Bronchial epithelial cell (primary cell): ENCODE data around the gene C2CD2. TPM values are rescaled to one million over a fixed set of nuclear protein-coding genes. Genes with fewer than 3 reads are reported as not detected.

Experiments
- DNase-seq: peaks from one replicate; pipeline ENCODE4 v3.0.0-alpha.2; 2010; ENCODE audit warnings: low read depth
- FAIRE-seq: peaks from 2 replicates; lab custom pipeline; 2011; peaks lifted over from hg19 to GRCh38; lab: Jason Lieb, UNC
- H3K27me3 ChIP-seq: 2 replicates; pipeline ENCODE4 v1.5.1; 2011; ENCODE audit warnings: low read length; ENCODE audit not compliant: control insufficient read depth, insufficient read depth
- H3K36me3 ChIP-seq: 2 replicates; pipeline ENCODE4 v1.5.1; 2011; ENCODE audit warnings: low read length; ENCODE audit not compliant: control insufficient read depth, insufficient read depth
- H3K4me3 ChIP-seq: 2 replicates; pipeline ENCODE4 v1.5.1; 2011; ENCODE audit warnings: mild to moderate bottlenecking, low read depth, low read length, control low read depth
- total RNA-seq: library from RNA; depleted of rRNA; stranded (reverse); fragments of >200 nt; gene quantifications from 2 replicates; pipeline ENCODE4 v1.2.1, GENCODE V29; 2014
- TF ChIP-seq, protein P1 (sequence below): IDR thresholded peaks from 2 replicates; pipeline ENCODE4 v1.5.1; 2011; ENCODE audit warnings: mild to moderate bottlenecking, moderate library complexity, low read length, control low read depth, inconsistent platforms; ENCODE audit not compliant: insufficient read depth, severe bottlenecking

Gene C2CD2
- total RNA-seq, 1 donor from 2014 or later, result 6.6 TPM

GRCh38 chr21:41979751-41980369 lies 26.0 kb upstream of the C2CD2 start:
- DNase-seq (no peak), FAIRE-seq (peak; percentile 80)
- TF ChIP-seq, protein P1, sequence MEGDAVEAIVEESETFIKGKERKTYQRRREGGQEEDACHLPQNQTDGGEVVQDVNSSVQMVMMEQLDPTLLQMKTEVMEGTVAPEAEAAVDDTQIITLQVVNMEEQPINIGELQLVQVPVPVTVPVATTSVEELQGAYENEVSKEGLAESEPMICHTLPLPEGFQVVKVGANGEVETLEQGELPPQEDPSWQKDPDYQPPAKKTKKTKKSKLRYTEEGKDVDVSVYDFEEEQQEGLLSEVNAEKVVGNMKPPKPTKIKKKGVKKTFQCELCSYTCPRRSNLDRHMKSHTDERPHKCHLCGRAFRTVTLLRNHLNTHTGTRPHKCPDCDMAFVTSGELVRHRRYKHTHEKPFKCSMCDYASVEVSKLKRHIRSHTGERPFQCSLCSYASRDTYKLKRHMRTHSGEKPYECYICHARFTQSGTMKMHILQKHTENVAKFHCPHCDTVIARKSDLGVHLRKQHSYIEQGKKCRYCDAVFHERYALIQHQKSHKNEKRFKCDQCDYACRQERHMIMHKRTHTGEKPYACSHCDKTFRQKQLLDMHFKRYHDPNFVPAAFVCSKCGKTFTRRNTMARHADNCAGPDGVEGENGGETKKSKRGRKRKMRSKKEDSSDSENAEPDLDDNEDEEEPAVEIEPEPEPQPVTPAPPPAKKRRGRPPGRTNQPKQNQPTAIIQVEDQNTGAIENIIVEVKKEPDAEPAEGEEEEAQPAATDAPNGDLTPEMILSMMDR, result no peak
- Histone ChIP-seq H3K36me3 (no peaks in the 10 kb centered on the region), H3K4me3 (no peak overlapping the region), H3K27me3 (no peaks in the 10 kb centered on the region)

GRCh38 chr21:41979335-41979734 lies 25.5 kb upstream of the C2CD2 start:
- DNase-seq (no peak), FAIRE-seq (no peak)
- TF ChIP-seq, protein P1, result no peak
- no peak overlapping the region for H3K4me3 ChIP-seq
- no peaks in the 10 kb centered on the region for H3K36me3 ChIP-seq
- no peaks in the 10 kb centered on the region for H3K27me3 ChIP-seq

DNA sequence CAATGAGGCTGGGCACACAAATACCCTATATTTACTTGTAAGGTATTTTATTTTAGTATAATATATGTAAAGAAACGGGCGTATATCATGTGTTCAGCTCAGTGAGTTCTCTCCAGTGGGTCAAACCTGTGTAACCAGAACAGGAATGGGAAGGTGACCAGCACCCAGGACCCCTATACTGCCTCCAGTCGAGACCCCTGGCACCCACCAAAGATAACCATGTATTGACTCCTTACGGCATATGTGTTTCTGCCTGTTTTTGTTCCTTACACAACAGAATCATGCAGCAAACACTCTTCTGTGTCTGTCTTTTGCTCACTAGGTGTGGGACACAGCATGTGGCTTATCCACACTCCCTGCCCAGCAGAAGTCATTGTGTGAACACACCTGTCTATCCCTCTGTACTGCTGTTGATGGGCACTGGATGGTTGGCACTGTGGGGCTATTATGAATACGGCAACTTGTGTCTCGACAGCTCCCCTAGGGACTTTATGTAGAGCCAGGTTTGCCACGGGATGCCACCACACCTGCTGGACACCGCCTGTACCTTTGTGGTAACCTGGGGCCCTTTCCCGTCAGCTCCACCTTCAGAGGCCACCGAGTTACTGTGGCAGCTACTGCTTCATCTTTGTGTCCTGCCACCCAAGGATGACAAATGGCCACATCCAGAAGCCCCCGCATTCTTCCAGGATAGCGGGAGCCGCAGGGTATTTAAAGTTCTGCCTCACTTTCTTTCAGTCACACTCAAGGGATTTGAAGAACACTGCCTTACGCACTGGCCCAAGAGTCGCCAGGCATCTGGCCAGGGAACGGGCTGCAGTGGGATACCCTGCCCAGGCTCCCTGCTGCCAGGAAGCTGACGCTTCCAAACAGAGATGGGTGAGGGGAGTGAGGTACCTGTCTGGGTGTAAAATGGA lies 23.5 kb upstream of the C2CD2 start:
- Histone ChIP-seq H3K36me3 (no peaks in the 10 kb centered on the region), H3K4me3 (no peak overlapping the region), H3K27me3 (no peaks in the 10 kb centered on the region)
- TF ChIP-seq, protein P1, result no peak
- FAIRE-seq (no peak), DNase-seq (no peak)

DNA sequence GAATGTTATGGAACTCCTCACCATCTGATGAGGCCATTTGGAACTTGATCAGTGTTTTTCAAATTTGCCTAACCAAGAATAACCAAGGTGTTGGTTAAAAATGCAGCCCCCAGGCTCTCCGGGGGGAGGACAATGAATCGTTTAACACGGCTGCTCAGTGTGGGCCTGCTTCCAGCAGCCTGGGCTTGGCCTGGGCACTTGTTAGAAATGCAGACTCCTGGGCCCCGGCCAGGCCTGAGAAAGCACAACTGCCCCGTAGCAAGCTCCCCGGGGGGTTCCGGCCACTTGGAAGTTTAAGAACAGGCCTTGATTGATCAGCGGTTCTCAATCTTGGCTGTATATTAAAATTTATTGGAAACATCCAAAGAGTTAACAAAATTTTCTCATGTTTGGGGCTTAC lies 22.8 kb upstream of the C2CD2 start:
- TF ChIP-seq, protein P1, result no peak
- no peak overlapping the region for H3K4me3 ChIP-seq
- no peaks in the 10 kb centered on the region for H3K27me3 ChIP-seq
- no peaks in the 10 kb centered on the region for H3K36me3 ChIP-seq
- no peak for FAIRE-seq
- DNase-seq, result no peak

DNA sequence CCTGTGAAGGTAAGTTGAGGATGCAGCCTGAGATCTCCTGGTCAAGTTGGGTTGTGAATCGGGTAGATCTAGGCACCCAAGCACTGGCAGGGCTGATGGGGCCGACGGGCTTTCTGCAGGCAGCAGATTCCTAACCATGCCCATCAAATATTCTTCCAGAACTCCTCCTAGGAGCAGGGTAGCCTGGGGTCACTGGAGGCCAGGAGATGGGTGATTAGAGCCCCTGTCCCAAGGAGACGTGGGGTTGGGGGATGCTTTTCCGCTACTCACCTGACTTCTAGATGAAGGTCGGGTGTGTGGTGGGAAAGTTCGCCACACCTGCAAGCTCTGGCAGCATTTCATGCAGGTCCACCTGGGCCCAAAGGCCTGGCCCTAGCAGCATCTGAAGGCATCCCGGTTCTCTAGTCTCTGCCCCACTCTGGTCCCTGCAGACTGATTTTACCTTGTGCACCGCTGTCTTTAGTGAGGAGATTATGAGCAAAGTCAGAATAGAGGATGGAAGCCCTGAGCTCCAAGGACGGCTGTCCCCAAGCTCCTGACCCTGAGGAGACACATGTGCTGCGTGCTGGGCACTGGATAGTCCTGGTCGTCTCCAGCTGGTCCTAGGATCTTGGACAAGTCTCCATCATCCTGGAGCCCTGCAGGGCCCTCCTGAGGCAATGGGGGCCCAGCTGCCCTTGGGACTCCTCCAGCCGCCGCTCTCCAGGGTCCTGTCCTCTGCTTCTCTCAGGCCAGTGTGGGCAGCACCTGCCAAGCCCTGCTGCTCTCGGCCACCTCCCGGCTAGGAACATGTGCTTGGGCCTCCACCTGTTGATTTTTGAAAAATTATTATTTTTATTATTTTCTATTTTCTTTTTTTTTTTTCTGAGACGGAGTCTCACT lies 21.8 kb upstream of the C2CD2 start:
- H3K36me3 ChIP-seq, result no peaks in the 10 kb centered on the region
- TF ChIP-seq, protein P1, result no peak
- no peak overlapping the region for H3K4me3 ChIP-seq
- FAIRE-seq (no peak), DNase-seq (no peak)
- H3K27me3 ChIP-seq, result no peaks in the 10 kb centered on the region
